Measurements from ENCODE around the gene NIPSNAP3A. TPM values are rescaled to one million over a fixed set of nuclear protein-coding genes. Genes with fewer than 3 reads are reported as not detected.
A peak's percentile ranks its signal among the peaks of the same experiment; 100 is the strongest.

NIPSNAP3A gene
- total and polyA plus RNA-seq, 2 of the 8 experiments (the other 6 are each of a cell fraction or from before 2014, with no cell fraction given) = 9.3 to 9.4 TPM

DNA sequence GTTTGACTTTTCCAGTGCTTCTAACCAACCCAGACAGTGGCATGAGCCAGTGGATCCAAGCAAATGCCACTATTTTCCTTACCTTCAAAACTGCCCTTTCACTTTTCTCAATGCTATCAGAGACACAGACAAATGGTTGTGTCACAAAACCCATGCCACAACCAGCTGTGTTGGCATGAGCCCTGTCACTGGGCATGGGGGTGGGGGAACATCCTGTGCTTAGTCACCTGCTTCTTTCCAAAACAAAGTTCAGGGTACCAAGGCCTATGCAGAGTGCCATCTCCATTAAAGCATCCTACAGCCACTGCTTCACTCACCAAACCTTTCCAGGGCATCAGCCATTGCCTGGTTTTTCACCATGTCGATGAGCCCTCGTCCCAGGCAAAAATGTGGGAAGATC is 46.6 kb downstream of the NIPSNAP3A start:
- Histone ChIP-seq H3K23ac (ENCODE audit: insufficient read length) (no peak overlapping the region), H3K4me1 (replicated peaks in 1 of 4; ENCODE audit: control insufficient read depth in 3 of 4, insufficient read depth in 4 of 4, low read length in 3 of 4) (no peaks in the 10 kb centered on the region), H4K8ac (ENCODE audit: extremely low read depth, insufficient read depth, low read length) (no peak overlapping the region), H3K18ac (ENCODE audit: extremely low read depth, low read length) (no peak overlapping the region), H3K27ac (ENCODE audit: low read depth, low read length) (no peak overlapping the region), H3K27me3 (replicated peaks in 1 of 4; ENCODE audit: control insufficient read depth in 3 of 4, extremely low read depth in 1 of 4, insufficient read depth in 3 of 4, low read length in 3 of 4) (no peaks in the 10 kb centered on the region), H3K79me1 (ENCODE audit: low read depth, low read length) (no peaks in the 10 kb centered on the region), H3K9me3 (ENCODE audit: insufficient read depth in 2 of 2, low read depth in 1 of 2, low read length in 1 of 2) (no peaks in the 10 kb centered on the region), H2BK20ac (ENCODE audit: low read length) (no peak overlapping the region), H2BK15ac (ENCODE audit: low read length) (no peak overlapping the region), H3K56ac (replicated peaks; ENCODE audit: insufficient read length, low read depth, low read length) (no peak overlapping the region), H3K4ac (replicated peaks; ENCODE audit: insufficient read length, low read depth, low read length) (no peak overlapping the region), H2BK120ac (replicated peaks; ENCODE audit: low read depth, low read length) (no peak overlapping the region), H2BK12ac (ENCODE audit: low read depth, low read length) (no peak overlapping the region), H4K91ac (replicated peaks; ENCODE audit: insufficient read length, low read length) (no peak overlapping the region), H4K20me1 (replicated peaks in 1 of 2; ENCODE audit: control insufficient read depth in 1 of 2, insufficient read depth in 2 of 2, low read length in 2 of 2) (peaks cover 0 to 3% of the 10 kb centered on the region in 2 experiments), H3K79me2 (ENCODE audit: control insufficient read depth in 1 of 2, insufficient read depth in 2 of 2, low read length in 2 of 2) (no peaks in the 10 kb centered on the region), H2AFZ (ENCODE audit: low read length) (no peak overlapping the region), H2BK5ac (ENCODE audit: low read depth, low read length) (no peak overlapping the region), H2AK5ac (ENCODE audit: low read depth, low read length) (no peak overlapping the region), H3K4me2 (ENCODE audit: insufficient read depth in 1 of 2, low read depth in 2 of 2, low read length in 2 of 2) (no peak overlapping the region), H3K9ac (replicated peaks in 1 of 4; ENCODE audit: extremely low read depth in 1 of 4, low read depth in 3 of 4, low read length in 3 of 4) (no peak overlapping the region), H4K5ac (ENCODE audit: insufficient read length, low read depth, low read length) (no peak overlapping the region), H3K4me3 (ENCODE audit: extremely low read depth in 1 of 4, insufficient read depth in 2 of 4, low read depth in 3 of 4, low read length in 4 of 4) (no peak overlapping the region), H3K23me2 (ENCODE audit: low read depth, low read length) (no peaks in the 10 kb centered on the region), H3K14ac (ENCODE audit: insufficient read length) (no peak overlapping the region), H3K36me3 (ENCODE audit: control insufficient read depth in 2 of 4, insufficient read depth in 4 of 4, low read length in 3 of 4) (peaks cover 2 to 44% (median 38%) of the 10 kb centered on the region in 4 experiments; a peak in 6 of 8 replicates)
- FAIRE-seq (no peak), DNase-seq (ENCODE audit: low read depth in 1 of 2, low spot score in 2 of 2) (peak in 1 of 2 experiments; percentile 22)
- ChIA-PET CTCF (ENCODE audit: partially characterized antibody) (no interaction called here), POLR2A (ENCODE audit: partially characterized antibody) (no interaction called here)
- 90% methylated on average over 2 of the region's 2 CpGs; no CpG with 5 or more reads in 1 of the 2 experiments for WGBS, 2 experiments (ENCODE audit: extremely low coverage in 1 of 2, insufficient coverage in 1 of 2, insufficient read length in 1 of 2, insufficient replicate concordance in 2 of 2, low coverage in 1 of 2, low lambda C conversion rate in 2 of 2, missing lambda C conversion rate in 1 of 2)
- TF ChIP-seq TAF7 (optimal IDR thresholded peaks at IDR 0.05; ENCODE audit: borderline replicate concordance, low read depth, low read length) (no peak), POLR2AphosphoS5 (IDR thresholded peaks at IDR 0.05; ENCODE audit: low read depth, low read length) (no peak), KDM5A (IDR thresholded peaks at IDR 0.05; ENCODE audit: low read length) (no peak), RXRA (IDR thresholded peaks at IDR 0.05; ENCODE audit: insufficient read depth, low read depth, low read length) (no peak), EP300 (IDR thresholded peaks at IDR 0.05; ENCODE audit: borderline replicate concordance in 1 of 2, low read depth in 2 of 2, low read length in 2 of 2) (no peak), CBX5 (IDR thresholded peaks at IDR 0.05; ENCODE audit: low read depth, low read length) (no peak), RFX5 (IDR thresholded peaks at IDR 0.05; ENCODE audit: borderline replicate concordance, low read depth, low read length) (no peak), SIN3A (conservative IDR thresholded peaks at IDR 0.05 in 1 of 2, IDR thresholded peaks at IDR 0.05 in 1 of 2; ENCODE audit: low read depth in 1 of 2, low read length in 2 of 2) (no peak), SAP30 (IDR thresholded peaks at IDR 0.05; ENCODE audit: insufficient read depth, insufficient replicate concordance, low read length) (no peak), TEAD4 (IDR thresholded peaks at IDR 0.05; ENCODE audit: low read depth, low read length) (no peak)
- TF ChIP-seq, protein P1, sequence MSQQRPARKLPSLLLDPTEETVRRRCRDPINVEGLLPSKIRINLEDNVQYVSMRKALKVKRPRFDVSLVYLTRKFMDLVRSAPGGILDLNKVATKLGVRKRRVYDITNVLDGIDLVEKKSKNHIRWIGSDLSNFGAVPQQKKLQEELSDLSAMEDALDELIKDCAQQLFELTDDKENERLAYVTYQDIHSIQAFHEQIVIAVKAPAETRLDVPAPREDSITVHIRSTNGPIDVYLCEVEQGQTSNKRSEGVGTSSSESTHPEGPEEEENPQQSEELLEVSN (IDR thresholded peaks at IDR 0.05) = no peak
- TF ChIP-seq, protein P2, sequence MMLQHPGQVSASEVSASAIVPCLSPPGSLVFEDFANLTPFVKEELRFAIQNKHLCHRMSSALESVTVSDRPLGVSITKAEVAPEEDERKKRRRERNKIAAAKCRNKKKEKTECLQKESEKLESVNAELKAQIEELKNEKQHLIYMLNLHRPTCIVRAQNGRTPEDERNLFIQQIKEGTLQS (IDR thresholded peaks at IDR 0.05; ENCODE audit: insufficient read depth, low read depth, low read length) = no peak
